ENCODE data around the gene NRM.
"Not testable (repeated sequence)": the region's sequence is repeated elsewhere in the genome, so short reads cannot be mapped to it uniquely, and the experiment has no call there.

NRM gene, protein sequence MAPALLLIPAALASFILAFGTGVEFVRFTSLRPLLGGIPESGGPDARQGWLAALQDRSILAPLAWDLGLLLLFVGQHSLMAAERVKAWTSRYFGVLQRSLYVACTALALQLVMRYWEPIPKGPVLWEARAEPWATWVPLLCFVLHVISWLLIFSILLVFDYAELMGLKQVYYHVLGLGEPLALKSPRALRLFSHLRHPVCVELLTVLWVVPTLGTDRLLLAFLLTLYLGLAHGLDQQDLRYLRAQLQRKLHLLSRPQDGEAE

DNA sequence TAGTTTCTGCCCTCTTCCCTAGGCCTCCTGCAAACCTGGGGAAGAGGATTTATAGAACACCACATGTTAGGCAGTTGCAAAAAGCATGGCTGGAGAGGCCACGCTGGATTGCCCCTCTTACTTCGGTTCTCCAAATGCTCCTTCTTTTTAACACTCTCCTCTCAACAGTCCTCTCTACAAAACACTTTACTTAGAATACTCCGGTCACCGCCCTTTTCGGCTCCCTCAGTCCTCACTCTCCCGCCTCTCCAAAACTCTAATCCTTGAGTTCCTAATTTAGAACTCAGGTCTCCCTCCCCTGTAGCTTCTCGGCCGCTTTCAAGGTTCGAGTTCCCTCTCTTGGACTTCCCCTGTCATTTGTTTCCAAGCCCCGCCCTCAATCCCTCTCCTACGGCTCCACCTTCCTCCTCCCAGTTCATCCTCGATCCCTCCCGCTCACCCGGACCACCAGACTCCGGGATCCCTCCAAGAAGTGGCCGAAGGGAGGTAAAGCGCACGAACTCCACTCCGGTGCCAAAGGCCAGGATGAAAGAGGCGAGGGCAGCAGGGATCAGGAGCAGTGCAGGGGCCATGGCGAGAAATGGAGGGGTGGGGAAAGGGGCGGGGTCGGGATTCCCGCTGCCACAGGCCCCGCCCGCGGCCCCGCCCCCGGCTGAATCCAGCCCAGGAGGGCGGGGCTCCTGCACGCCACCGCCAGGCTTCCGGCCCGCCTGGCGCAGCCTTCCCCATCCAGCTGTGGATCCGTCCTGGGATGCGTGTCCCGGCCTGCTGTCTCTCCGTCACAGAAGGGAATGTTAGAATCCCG is at the start of gene NRM:
TSS of gene NRM (minus strand) at position 582 of the 805 bp plus-strand sequence. CDS start at position 572, 10 bp downstream.
- peak; percentile 56 for DNase-seq

DNA sequence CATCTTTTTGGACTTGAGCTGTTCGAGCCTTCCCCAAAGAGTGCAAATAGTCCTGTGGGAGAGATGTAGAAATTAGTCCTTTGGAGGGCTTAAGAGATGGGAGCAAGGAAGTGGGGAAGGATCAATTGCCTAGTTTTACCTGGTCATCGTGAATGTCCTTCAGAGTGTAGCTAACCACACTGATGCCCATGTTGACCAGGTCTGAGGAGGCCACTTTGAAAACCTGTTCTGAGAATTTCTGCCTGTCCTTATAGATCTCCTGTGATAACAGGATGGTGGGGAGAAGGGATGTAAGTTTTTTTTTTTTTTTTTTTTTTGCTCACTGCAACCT is 49.7 kb upstream of the NRM start:
- no peak for DNase-seq

DNA sequence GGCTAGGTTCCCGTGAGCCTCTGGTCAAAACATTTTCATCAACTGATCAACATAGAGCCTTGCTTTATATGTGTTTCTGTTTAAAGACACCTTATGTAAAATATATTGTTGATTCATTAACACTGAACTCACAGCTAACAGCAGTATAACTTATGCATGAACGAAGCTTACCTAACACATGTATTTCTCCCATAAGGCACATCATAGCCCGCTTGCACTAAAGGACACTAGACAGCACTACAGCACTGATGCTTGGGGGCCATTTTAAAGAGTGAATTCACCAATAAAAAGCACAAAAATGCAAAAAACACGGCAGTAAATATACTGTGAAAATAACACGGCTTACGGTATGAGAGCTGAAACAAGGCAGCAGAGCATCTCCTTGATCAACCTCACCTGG is 47.7 kb upstream of the NRM start:
- no peak for DNase-seq

DNA sequence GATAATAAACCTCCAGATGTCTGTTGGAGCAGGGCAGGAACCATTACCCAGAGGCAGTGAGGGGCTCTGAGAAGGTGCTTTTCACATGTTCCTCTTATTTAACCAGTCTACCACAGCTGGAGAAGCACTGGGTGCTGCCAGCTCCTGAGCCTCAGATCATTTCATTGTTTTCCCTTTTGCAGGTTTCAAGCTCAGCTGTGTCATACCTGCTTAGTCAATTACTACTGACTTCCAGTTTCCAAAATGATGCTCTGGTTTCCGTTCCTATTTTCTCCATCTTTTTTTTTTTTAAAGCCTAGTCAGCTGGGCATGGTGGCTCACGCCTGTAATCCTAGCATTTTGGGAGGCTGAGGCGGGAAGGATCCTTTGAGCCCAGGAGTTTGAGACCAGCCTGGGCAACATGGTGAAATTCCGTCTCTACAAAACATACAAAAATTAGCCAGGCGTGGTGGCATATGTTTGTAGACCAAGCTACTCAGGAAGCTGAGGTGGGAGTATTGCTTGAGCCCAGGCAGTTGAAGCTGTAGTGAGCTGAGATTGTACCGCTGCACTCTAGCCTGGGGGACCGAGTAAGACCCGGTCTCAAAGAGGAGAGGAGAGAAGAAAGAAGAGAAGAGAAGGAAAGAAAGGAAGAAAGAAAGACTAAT is 45.0 kb upstream of the NRM start:
- no peak for DNase-seq

DNA sequence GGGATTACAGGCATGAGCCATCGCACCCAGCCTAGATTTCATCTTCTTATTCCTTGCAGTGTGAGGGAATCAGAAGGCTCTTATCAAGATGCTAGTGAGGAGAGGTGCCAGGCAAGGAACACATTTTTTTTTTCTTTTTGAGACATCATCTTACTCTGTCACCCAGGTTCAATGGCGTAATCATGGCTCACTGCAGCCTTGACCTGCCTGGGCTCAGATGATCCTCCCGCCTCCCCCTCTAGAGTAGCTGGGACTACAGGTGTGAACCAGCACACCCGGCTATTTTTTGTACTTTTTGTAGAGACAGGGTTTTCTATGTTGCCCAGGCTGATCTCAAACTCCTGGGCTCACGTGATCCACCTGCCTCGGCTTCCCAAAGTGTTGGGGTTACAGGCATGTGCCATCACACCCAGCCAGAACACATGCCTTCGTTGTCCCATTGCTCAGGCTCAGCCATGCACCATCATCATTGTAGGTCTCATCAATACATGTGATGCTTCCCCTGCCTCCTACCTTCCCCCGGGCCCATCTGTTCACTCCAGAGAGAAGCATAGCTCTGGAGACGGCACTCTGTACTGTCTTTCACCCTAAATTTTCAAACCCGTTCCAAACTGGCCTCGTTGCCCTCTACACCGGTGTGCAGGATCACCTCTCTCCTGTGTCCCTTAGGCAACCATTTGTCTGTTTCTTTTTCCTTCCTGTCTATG is 41.6 kb upstream of the NRM start:
- no peak for DNase-seq

DNA sequence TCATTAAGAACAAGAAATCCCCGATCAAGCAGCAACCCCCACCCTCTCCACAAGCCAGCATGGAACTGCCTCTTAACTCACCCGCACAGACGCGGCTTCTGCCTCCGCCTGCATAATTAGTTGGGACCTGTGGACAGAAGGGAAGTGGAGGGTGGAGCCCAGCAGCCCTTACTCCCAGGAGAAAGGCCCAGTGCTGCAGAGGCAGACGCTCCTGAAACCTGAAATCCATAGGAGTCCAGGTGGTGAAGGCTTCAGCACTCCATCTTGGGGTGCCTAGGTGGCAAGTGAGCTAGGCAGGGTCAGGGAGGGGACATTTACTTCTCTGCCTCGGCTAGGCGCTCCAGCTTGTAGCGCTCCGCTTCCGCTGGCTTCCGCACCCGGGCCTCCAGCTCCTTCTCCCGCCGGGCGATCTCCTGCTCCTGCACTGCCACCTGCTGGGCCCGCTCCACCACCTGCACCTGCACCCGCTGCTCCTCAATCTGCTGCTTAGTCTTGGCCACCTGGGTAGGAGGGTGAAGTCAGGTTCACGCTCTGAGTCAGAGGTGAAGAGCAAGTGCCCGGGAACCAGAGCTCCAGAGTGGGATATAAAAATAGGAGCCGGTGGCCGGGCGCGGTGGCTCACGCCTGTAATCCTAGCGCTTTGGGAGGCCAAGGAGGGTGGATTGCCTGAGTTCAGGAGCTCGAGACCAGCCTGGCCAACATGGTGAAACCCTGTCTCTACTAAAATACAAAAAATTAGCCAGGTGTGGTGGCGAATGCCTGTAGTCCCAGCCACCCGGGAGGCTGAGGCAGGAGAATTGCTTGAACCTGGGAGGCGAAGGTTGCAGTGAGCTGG is 40.0 kb upstream of the NRM start:
- peak; percentile 71 for DNase-seq

DNA sequence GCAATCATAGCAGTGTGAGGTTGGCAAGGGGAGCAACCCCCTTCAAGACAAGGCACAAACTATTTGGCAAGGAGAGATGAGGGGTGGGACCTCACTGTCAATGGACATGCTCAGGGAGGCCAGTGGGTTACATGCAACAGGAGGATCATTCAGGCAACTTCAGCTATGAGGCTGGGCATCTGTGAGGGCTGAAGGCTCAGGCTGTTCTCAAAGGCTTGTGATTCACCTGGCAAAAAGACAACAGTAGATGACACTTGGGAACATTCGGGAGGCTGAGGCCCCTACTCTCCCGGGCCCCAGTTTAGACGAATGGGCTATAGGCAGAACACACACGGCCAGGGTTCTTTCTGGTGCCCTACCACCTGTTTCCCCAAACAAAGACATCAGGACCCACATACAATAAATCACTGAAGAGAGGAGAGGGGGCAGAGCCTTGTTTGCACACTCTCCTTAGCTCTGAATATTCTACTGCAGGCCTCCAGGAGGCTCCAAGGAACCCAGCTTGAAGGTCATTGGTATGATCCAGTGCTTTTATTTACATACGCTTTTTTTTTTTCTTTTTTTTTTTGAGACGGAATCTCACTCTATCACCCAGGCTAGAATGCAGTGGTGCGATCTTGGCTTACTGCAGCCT is 37.3 kb upstream of the NRM start:
- DNase-seq: no peak

DNA sequence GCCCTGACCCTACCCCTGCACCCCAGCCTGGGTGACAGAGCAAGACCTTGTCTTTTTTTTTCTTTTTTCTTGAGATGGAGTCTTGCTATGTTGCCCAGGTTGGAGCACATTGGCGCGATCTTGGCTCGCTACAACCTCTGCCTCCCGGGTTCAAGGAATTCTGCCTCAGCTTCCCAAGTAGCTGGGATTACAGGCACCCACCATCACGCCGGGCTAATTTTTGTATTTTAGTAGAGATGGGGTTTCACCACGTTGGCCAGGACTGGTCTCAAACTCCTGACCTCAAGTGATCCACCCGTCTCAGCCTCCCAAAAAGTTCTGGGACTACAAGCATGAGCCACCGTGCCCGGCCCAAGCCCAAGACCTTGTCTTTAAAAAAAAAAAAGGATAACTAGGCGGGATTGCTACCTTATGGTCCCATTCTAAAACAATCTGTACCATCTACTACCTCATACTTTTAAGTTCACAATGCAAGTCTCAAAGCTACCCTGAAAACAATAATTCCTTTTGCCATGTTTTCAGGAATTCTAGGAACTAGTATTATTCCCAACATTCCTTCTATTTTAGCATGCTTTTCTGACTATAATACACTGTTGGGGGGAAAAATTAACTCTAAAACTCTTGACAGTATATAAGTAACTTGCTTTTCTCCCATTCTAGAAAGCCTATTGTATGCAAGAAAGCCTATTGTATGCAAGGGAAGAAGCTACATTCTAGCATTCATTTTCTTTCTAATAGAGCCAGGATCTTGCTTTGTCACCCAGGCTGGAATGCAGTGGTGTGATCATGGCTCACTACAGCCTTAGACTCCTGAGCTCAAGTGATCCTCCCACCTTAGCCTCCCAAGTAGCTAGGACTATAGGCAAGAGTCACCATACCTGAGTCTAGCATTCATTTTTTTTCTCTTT is 36.0 kb upstream of the NRM start:
- no peak for DNase-seq

DNA sequence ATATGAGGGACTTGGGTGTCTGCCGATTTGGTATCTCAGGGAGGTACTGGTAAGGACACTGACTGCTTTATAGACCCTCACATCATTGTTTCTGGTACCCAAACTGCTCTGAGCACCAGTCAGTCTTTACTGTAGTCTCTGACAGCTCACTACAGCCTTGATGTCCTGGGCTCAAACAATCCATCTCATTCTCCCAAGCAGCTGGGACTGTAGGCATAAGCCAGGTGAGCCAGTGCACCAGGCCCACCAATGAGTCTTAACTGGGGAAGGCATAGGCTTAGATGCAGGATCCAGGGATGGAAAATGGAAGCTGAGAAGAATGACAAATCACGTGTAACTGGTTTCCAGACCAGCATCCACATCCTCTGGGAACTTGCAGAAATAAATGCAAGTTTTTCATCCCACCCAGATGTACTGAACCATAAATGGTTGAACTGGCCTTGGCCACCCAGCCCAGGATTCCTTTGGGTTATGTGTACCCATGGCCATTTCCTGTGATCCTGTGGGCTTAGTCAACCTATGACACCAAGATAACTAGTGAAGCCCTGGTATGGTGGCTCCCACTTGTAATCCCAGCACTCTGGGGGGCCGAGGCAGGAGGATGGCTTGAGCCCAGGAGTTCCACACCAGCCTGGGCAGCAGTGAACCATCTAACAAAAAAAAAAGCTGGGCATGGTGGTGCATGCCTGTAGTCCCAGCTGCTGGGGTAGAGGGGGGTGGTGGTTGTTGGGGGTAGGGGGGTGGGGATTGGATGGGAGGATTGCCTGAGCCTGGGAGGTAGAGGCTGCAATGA is 35.1 kb upstream of the NRM start:
- DNase-seq: no peak

DNA sequence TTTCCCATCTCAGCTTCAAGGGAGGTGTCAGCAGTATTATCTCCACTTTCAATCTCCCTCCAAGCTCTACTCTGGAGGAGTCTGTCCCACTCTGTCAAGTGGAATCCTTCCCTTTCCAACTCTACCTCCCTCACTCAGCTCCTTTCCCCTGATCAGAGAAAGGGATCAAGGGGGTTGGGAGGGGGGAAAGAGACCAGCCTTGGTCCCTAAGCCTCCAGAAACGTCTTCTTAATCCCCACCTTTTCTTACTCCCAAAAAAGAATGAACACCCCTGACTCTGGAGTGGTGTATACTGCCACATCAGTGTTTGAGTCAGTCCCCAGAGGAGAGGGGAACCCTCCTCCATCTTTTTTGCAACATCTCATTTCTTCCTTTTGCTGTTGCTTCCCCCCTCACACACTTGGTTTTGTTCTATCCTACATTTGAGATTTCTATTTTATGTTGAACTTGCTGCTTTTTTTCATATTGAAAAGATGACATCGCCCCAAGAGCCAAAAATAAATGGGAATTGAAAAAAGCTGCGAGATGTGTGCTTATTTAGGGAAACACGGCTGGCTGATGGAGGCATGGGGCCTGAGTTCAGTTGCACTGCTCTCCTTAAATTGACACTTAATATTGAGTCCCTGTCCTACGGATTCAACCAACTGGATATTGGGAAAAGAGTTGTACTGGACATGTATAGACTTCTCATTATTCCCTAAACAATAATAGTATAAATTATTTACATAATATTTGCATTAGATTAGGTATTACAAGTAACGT is 34.3 kb upstream of the NRM start:
- no peak for DNase-seq

DNA sequence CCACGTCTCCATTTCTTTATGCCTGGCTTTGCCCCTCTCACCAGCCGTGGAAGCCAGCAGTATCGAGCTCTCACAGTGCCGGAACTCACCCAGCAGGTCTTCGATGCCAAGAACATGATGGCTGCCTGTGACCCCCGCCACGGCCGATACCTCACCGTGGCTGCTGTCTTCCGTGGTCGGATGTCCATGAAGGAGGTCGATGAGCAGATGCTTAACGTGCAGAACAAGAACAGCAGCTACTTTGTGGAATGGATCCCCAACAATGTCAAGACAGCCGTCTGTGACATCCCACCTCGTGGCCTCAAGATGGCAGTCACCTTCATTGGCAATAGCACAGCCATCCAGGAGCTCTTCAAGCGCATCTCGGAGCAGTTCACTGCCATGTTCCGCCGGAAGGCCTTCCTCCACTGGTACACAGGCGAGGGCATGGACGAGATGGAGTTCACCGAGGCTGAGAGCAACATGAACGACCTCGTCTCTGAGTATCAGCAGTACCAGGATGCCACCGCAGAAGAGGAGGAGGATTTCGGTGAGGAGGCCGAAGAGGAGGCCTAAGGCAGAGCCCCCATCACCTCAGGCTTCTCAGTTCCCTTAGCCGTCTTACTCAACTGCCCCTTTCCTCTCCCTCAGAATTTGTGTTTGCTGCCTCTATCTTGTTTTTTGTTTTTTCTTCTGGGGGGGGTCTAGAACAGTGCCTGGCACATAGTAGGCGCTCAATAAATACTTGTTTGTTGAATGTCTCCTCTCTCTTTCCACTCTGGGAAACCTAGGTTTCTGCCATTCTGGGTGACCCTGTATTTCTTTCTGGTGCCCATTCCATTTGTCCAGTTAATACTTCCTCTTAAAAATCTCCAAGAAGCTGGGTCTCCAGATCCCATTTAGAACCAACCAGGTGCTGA is 33.3 kb upstream of the NRM start:
- not testable (repeated sequence) for DNase-seq

DNA sequence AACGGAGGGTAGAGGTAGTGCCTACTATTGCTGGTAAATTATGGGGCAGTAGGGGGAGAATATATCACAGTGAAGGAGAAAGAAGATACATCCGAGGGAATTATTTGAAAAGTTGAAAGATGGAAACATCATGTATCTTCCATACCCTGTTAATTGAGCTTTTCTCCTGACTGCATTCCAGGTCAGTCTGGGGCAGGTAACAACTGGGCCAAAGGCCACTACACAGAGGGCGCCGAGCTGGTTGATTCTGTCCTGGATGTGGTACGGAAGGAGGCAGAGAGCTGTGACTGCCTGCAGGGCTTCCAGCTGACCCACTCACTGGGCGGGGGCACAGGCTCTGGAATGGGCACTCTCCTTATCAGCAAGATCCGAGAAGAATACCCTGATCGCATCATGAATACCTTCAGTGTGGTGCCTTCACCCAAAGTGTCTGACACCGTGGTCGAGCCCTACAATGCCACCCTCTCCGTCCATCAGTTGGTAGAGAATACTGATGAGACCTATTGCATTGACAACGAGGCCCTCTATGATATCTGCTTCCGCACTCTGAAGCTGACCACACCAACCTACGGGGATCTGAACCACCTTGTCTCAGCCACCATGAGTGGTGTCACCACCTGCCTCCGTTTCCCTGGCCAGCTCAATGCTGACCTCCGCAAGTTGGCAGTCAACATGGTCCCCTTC is 32.5 kb upstream of the NRM start:
- not testable (repeated sequence) for DNase-seq

DNA sequence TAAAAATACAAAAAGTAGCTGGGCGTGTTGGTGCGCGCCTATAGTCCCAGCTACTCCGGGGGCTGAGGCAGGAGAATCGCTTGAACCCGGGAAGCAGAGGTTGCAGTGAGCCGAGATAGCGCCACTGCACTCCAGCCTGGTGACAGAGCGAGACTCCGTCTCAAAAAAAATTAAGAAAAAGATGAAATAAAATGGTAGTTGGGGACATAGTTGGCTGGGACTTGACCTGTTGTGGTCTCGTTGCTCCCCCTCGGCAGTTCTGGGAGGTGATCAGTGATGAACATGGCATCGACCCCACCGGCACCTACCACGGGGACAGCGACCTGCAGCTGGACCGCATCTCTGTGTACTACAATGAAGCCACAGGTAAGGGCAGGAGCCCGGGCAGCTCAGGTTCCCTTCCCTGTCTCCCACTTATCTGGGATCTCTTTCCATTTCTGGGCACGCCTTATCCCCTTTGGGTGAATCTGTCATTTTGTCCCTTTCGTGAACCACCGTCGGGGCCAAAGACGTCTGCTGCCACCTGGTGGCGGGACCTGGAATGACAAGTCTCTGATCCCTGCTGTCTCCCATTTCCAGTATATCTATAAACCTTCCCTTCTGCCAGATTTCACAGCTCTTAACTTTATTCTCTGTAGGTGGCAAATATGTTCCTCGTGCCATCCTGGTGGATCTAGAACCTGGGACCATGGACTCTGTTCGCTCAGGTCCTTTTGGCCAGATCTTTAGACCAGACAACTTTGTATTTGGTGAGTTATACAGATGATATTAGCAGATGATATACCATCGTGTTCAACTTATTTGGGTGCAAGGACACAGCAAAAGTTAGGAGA is 31.7 kb upstream of the NRM start:
- DNase-seq: peak; percentile 12

DNA sequence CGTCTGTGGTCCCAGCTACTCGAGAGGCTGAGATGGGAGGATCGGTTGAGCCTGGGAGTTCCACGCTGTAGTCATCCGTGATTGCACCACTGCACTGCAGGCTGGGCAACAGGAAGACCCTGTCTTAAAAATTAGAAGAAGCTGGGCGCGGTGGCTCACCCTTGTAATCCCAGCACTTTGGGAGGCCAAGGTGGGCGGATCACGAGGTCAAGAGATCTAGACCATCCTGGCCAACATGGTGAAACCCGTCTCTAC is 31.2 kb upstream of the NRM start:
- not testable (repeated sequence) for DNase-seq

DNA sequence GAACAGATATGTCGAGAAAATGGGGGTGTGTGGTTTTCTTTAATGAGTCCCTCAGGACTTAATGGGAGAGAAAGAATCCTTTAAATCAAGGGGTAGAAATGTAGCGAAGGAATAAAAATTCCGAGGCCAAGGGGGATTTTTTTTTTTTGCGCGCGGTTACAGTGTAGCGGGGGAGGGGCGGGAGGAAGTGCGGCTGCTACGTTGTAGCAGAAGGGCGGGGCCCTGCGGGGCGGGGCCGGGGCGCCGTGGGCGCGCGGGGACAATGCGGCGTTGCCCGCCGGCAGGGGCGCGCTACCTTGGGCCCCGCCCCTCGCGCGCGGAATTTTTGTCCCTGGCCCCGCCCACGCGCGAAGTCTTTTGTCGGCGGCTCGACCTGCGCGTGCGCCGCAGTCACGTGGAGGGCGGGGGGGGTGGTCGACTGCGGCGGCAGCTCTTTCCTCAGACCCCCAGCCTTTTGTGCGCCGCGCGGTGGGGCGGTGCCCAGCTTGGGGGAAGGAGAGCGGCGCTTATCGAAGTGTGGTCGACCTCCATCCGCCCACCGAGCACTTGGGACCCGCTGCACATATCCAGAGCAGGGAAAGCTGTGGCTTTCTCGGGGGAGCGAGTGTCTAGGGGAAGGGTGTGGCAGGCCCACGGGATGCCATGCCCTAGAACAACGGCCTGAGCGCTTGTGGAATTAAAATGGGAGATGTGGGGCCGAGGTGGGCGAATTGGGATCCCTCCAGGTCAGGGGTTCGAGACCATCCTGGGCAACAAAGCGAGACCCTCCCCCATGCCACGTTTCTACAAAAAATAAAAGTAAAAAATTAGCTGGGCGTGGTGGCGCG is 30.6 kb upstream of the NRM start:
- DNase-seq: peak; percentile 47

DNA sequence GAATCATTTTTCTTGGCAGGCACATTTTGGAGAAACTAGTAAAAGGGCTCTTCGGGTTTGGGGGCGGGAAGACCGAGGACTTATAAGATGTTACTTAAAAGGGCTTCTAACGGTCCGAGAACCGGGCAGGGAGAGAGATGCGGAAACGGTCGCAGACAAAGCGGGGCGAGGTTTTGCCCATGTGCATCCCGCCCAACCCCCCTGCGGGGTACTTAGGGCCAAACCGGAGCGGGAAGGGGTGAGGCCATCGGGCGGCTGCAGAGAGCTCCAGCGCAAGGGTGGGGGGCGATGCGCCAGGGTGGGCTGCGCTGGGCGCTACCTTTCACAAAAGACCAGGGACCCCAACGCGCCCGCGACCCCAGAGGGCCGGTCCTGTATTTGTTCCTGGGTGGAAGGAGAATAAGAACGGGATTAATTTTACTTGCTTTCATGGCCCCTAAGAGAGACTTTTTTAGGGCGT is 30.0 kb upstream of the NRM start:
- peak; percentile 22 for DNase-seq

Data from NCI-H524 treated with DMSO at 0.1 percent for 48 hours (cell line).